Right atrium auricular region (tissue), 2 donors: Measurements from ENCODE around the gene SEBOX. TPM values are rescaled to one million over a fixed set of nuclear protein-coding genes. Genes with fewer than 3 reads are reported as not detected.

Source experiments
- DNase-seq: peaks from one replicate; pipeline ENCODE4 v3.0.0-alpha.2; 2019; ENCODE audit warnings: low spot score
- H3K27ac ChIP-seq, 2 donors: fragments of 200-600 bp; sonication (generic); 1 replicate in 1 of 2; 2 replicates in 1 of 2; pipeline ENCODE4 v1.5.1; 2016 to 2019
- H3K27me3 ChIP-seq, 2 donors: fragments of 200-600 bp; sonication (generic); one replicate each; pipeline versions ENCODE4 v1.5.1 to v1.6.0; 2017 to 2019
- H3K36me3 ChIP-seq: fragments of 200-600 bp; sonication (generic); one replicate; pipeline ENCODE4 v1.5.1; 2016
- H3K4me1 ChIP-seq, 2 donors: fragments of 200-600 bp; sonication (generic); one replicate each; pipeline versions ENCODE4 v1.5.1 to v1.6.0; 2017 to 2019
- H3K4me3 ChIP-seq, 2 donors: fragments of 200-600 bp; sonication (generic); 1 replicate in 1 of 2; 2 replicates in 1 of 2; pipeline ENCODE4 v1.5.1; 2017 to 2019; ENCODE audit warnings: mild to moderate bottlenecking in 1 of 2, moderate library complexity in 1 of 2
- H3K9me3 ChIP-seq, 2 donors: fragments of 200-600 bp; sonication (generic); one replicate each; pipeline ENCODE4 v1.5.1; 2019
- total RNA-seq, 2 donors: library from RNA; depleted of rRNA; stranded (reverse); fragments of >200 nt; gene quantifications; one replicate each; pipeline ENCODE4 v1.1.0, GENCODE V29; 2016
- TF ChIP-seq, protein P1 (sequence below), 2 donors: fragments of 200-600 bp; sonication (generic); IDR thresholded peaks; one replicate each; pipeline ENCODE4 v1.5.1; 2019; ENCODE audit warnings: antibody characterized with exemption in 2 of 2

Gene SEBOX
- total RNA-seq, 2 donors from 2014 or later: not detected

DNA sequence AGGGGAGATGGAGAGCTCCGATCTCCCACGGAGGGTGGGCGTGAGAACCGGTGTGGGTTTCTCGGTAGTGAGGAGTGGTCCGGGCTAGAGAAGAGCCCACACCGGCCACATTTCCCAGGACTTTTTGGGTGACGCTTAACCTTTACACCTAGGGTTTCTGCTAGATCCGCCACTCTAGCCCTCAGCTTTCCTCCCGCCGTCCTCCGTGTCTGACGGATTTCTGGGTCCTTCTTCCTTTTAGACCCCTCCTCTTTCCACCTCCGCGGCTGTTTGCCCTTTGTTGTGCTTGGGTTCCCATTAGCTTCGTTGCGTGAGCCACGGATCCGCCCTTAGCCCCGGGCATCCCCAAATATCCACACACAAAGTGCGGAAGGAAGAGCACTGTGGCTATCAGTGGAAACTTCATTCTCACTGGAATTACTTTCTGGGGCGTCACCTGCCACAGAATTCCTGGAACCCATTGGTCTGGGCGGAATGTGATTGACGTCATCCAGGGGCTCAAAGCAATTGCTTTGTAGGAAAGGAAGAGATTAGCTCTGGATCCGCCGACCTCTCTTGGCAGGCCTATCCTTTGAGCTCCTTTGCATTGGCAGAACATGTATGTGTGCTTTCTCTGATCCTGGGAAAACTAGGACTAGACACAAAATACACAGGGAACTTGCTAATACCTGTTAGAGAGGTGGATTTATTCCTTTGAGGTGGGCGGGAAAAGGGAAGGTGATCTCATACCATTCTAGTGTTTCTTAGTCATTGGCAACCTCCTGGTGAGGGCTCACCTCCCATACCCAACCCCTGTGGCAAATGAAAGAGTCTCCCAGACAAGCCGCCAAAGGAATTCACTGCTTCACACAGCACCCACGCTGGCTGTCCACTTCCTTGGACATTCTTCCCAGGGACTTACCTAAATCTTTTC, 28.8 kb downstream of the SEBOX start:
- Histone ChIP-seq H3K4me3 (peak overlapping the region; percentile 88 to 95), H3K36me3 (peaks cover 28% of the 10 kb centered on the region), H3K4me1 (peaks cover 0 to 59% of the 10 kb centered on the region in 2 donors), H3K27me3 (no peaks in the 10 kb centered on the region), H3K9me3 (no peaks in the 10 kb centered on the region), H3K27ac (peak overlapping the region; percentile 97 to 98)
- TF ChIP-seq, protein P1, sequence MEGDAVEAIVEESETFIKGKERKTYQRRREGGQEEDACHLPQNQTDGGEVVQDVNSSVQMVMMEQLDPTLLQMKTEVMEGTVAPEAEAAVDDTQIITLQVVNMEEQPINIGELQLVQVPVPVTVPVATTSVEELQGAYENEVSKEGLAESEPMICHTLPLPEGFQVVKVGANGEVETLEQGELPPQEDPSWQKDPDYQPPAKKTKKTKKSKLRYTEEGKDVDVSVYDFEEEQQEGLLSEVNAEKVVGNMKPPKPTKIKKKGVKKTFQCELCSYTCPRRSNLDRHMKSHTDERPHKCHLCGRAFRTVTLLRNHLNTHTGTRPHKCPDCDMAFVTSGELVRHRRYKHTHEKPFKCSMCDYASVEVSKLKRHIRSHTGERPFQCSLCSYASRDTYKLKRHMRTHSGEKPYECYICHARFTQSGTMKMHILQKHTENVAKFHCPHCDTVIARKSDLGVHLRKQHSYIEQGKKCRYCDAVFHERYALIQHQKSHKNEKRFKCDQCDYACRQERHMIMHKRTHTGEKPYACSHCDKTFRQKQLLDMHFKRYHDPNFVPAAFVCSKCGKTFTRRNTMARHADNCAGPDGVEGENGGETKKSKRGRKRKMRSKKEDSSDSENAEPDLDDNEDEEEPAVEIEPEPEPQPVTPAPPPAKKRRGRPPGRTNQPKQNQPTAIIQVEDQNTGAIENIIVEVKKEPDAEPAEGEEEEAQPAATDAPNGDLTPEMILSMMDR (IDR thresholded peaks at IDR 0.05): no peak
- DNase-seq: peak; percentile 89

DNA sequence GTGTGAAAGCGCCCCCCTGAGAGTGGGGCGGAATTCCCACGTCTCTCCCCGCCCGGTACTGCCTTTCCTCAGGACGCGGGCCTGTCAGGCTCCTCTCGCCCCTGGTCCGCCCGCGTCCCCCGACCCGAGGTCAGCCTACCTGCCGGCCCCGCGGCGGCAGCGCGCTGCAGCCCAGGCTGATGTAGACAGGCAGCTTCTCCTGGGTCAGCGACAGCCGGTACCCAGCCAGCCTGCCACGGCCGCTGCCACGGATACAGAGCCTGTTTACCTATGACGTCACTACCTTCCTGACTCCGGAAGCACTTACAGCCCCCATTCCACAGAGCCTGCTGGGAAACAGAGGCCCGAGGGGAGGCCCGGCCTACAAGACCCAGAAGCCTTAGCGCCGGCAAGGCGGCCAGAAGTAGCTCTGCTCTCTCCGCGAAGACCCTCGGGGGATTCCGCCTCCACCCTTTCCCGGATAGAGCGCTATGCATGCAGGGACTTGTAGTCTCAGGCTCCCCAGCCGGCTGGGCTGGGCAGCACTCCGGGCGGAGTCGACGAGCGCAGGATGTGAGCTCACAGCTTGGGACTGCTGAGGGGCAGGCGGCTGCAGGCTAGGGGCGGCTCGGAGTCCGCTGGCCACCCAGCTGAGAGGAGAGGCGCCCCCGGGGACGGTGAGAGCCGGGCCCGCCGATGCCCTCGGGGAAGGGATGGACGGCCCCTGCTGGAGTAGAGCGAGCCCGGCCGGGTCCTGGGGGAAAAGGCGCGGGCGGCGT, 29.6 kb downstream of the SEBOX start, which contains the start of the genes IFT20 and TNFAIP1:
TSS of gene IFT20 (minus strand) at position 272 of the 758 bp plus-strand sequence. CDS start 3,487 bp downstream, outside the sequence.
TSS of gene TNFAIP1 (plus strand) at position 561 of the 758 bp plus-strand sequence. CDS start 3,761 bp downstream, outside the sequence.
- Histone ChIP-seq H3K9me3 (no peaks in the 10 kb centered on the region), H3K36me3 (peaks cover 27% of the 10 kb centered on the region), H3K4me1 (peaks cover 0 to 59% of the 10 kb centered on the region in 2 donors), H3K4me3 (peak within 1 kb of the TSS; percentile 88 to 95), H3K27me3 (no peaks in the 10 kb centered on the region), H3K27ac (peak within 1 kb of the TSS; percentile 97 to 98)
- peak; percentile 100 for DNase-seq
- TF ChIP-seq, protein P1 (IDR thresholded peaks at IDR 0.05): no peak

DNA sequence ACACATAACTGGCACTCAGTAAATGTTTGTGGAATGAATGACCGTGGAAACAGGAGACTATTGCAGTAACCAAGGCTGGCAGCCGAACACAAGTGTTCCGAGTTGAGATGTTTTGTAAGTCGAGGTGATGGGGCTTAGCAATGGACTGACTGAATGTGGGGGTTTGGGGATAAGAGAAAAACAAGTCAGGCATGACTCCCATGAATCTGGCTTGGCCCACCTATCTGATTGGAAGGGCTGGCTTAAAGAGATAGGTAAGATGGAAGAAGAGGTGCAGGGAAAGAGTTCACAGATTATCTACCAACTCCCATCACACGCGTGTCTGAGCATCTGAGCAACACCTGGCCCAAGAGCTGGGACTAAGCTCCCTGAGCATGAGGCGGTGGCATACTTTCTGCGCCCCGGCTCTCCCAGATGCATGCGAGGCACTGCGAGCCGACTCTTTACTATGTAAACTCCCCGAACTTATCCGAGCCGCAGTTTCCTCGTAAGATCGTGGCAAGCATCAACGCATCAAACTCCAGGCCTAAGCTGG, 30.3 kb downstream of the SEBOX start:
- Histone ChIP-seq H3K36me3 (peaks cover 24% of the 10 kb centered on the region), H3K4me1 (peaks cover 0 to 55% of the 10 kb centered on the region in 2 donors), H3K27ac (peak overlapping the region; percentile 97 to 98), H3K4me3 (peak overlapping the region; percentile 88 to 95), H3K9me3 (no peaks in the 10 kb centered on the region), H3K27me3 (no peaks in the 10 kb centered on the region)
- TF ChIP-seq, protein P1 (IDR thresholded peaks at IDR 0.05): no peak
- no peak for DNase-seq

DNA sequence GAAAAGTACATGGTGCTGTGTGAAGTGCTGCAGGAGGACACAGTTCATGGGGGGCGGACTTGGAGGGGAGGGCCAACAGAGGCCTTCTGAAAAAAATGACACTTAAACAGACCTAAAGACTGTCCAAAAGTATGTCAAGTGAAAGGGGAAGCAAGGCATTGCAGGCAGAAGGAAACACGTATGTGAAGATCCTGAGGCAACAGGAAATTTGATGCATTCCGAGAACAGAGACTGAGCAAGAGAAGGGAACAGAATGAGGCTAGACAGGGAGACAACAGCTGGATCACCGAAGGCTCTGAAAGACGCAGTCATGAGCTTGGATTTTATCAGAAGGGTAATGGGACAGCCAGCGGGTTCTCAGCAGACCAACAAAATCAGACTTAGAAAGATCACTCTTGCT, 30.8 kb downstream of the SEBOX start:
- DNase-seq: no peak
- TF ChIP-seq, protein P1 (IDR thresholded peaks at IDR 0.05): no peak
- Histone ChIP-seq H3K9me3 (no peaks in the 10 kb centered on the region), H3K4me1 (peaks cover 0 to 50% of the 10 kb centered on the region in 2 donors), H3K36me3 (peaks cover 23% of the 10 kb centered on the region), H3K27ac (no peak overlapping the region), H3K27me3 (no peaks in the 10 kb centered on the region), H3K4me3 (peak overlapping the region; percentile 88 to 95)

DNA sequence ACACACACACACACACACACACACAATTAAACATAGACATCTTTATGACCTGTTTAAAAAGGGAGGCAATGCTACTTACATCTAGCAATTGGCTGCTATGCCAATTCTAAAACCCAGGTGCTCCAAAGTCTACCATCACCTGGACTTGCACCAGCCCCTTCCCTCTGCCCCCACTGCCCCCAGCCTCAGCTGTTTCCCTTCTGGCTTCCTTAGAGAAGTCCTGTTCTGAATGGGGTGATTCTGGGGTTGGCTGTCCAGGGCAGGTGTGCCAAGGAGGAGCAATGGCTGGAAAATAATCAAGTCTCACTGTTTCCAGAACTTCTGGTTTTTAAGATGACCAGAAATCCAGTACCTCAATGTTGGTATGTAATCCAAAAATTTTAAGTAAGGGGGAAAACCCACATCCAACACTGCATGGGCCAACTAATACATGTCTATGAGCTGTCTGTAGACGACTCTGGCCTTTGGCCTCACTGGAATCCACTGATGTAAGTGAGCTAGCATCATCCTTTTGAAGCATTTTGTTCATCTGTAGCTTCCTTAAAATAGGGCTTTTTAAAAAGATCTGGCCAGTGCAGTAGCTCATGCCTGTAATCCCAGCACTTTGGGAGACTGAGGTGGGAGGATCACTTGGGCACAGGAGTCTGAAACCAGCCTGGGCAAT, 31.8 kb downstream of the SEBOX start:
- TF ChIP-seq, protein P1 (IDR thresholded peaks at IDR 0.05): no peak
- H3K27me3 ChIP-seq: no peaks in the 10 kb centered on the region
- H3K36me3 ChIP-seq: peaks cover 32% of the 10 kb centered on the region
- H3K27ac ChIP-seq: no peak overlapping the region
- no peaks in the 10 kb centered on the region for H3K9me3 ChIP-seq
- no peak overlapping the region for H3K4me3 ChIP-seq
- no peak for DNase-seq
- peaks cover 0 to 42% of the 10 kb centered on the region in 2 donors for H3K4me1 ChIP-seq
